GM18520 (cell line): ENCODE measurements around the gene FAM168A.

Source experiments
- ATAC-seq: cut with Tn5 transposase; IDR thresholded peaks from one replicate; pipeline ENCODE4 v1.9.1; 2021; ENCODE audit not compliant: unreplicated experiment

FAM168A gene

GRCh38 chr11:73355109-73355508, 242.8 kb downstream of the FAM168A start:
- no peak for ATAC-seq

- ATAC-seq, result no peak
Observed at GRCh38 chr11:73353422-73353821, 244.5 kb downstream of the FAM168A start.

- no peak for ATAC-seq
Observed at GRCh38 chr11:73350908-73351636, 246.8 kb downstream of the FAM168A start.
